ENCODE data around the gene TNXB.

Gene TNXB

DNA sequence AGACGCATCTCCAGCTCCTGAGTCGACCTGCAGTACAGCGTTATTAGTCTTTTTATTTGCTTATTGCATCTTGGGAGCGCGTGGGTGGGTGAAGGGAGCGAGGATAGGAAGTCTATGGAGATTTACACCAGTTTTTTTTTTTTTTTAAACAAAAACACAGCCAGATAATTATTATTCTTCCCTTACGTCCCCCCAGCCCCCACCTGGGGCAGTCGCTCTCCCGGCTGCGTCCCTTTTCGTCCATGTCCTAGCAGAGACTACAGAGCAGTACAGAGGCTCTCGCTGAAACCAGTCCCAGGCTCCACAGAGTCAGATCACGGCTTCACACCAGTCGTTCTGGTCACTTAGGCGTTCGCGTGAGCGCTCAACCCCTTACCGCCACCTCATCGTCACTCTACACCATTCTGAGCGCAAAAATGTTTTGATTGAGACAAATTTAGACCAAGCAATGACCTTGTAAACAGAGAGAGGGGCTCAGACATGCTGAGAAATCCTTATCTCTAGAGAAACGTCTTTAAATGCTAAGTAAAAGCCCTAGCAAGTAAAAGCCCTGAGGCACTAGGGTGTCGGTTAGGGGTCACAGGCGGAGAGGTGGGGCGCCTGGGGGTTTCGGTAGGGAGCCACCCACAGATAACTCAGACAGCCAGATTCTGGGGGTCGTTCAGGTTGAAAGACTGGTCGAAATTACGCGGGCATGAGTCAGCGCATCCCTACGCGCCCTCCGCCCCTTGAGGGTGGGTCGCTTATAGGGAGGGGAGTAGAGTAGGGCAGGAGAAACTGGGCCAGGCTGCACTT is 43.8 kb upstream of the TNXB start:
- H3K4me2 ChIP-seq (ENCODE audit: low read length): peak overlapping the region; percentile 88

DNA sequence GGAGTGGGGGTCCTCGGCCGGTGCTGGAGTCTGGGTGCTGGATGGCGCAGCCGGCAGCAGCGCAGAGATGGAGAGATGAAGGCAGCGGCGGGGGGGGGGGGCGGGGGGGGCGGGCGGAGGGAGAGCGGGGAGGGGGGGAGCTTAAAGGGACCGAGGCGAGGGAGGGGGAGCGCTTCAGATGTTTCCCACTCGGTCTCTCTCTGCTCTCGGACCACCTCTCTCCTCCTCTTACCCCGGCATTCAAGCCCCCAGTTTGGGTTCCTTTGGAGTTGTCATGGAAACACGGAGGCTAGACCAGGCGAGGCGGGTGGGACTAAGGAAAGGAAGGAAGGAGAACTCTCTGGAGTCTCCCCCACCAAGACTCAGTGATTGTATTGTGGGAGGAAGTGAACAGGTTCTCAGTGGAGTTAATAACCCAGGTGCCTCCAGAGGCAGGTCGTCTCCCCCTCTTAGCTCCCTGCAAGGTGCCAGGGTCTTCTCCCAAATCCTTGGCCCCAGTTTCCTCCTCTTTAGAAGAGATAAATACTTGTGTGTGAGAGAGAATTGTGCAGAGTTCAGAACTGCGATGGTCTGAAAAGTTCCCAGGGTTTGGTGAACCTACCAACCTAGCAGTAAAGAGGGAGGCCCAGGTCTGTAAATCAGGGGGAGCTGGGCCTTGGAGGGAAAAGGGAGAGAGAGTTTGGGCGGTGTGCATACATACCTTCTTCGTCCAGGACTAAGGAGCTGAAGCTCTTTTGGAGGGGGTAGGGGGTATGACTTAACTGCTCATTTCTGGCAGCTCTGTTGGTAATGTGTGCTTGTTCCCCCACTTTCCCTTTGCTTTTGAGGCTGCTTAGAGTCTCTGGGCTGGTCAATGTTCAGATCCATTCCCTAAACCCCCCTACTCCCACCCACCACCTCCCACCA is 43.0 kb upstream of the TNXB start, which contains the start of gene PRRT1:
PRRT1 (minus strand) TSS at position 77 of the 906 bp plus-strand sequence. CDS start 112 bp downstream, outside the sequence.
- Histone ChIP-seq H2AFZ (ENCODE audit: low read length) (no peak within 1 kb of the TSS), H3K9me3 (ENCODE audit: low read length) (no peaks in the 10 kb centered on the region), H3K79me2 (ENCODE audit: insufficient read depth, low read length) (no peaks in the 10 kb centered on the region), H3F3A (ENCODE audit: insufficient read depth, low read length) (0 out of 2 replicates have a peak, but pooled peaks cover 4% of the 10 kb centered on the region), H3K4me3 (ENCODE audit: low read depth, low read length, poor library complexity, severe bottlenecking) (no peak within 1 kb of the TSS), H3K9me2 (ENCODE audit: low read depth, low read length) (no peaks in the 10 kb centered on the region), H3K27me3 (ENCODE audit: insufficient read depth, low read length) (no peaks in the 10 kb centered on the region; the same call in 1 of the 2 replicates), H3K27ac (ENCODE audit: low read depth, low read length, poor library complexity, severe bottlenecking) (no peak within 1 kb of the TSS), H3K36me3 (ENCODE audit: insufficient read depth, low read length) (no peaks in the 10 kb centered on the region; the same call in 1 of the 2 replicates), H4K20me1 (ENCODE audit: insufficient read depth, low read length) (no peaks in the 10 kb centered on the region), H3K4me2 (ENCODE audit: low read length) (no peak within 1 kb of the TSS; the same call in 1 of the 2 replicates), H3K9ac (ENCODE audit: low read length) (no peak within 1 kb of the TSS), H3K4me1 (ENCODE audit: insufficient read depth, low read length, severe bottlenecking) (peaks cover 25% of the 10 kb centered on the region)
- TF ChIP-seq EZH2 (IDR thresholded peaks at IDR 0.05; ENCODE audit: borderline replicate concordance, low read length): no peak
- TF ChIP-seq, protein P1, sequence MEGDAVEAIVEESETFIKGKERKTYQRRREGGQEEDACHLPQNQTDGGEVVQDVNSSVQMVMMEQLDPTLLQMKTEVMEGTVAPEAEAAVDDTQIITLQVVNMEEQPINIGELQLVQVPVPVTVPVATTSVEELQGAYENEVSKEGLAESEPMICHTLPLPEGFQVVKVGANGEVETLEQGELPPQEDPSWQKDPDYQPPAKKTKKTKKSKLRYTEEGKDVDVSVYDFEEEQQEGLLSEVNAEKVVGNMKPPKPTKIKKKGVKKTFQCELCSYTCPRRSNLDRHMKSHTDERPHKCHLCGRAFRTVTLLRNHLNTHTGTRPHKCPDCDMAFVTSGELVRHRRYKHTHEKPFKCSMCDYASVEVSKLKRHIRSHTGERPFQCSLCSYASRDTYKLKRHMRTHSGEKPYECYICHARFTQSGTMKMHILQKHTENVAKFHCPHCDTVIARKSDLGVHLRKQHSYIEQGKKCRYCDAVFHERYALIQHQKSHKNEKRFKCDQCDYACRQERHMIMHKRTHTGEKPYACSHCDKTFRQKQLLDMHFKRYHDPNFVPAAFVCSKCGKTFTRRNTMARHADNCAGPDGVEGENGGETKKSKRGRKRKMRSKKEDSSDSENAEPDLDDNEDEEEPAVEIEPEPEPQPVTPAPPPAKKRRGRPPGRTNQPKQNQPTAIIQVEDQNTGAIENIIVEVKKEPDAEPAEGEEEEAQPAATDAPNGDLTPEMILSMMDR (IDR thresholded peaks at IDR 0.05; ENCODE audit: low read length): no peak

More for the DNA sequence above, 43.8 kb upstream of the TNXB start:
- no peaks in the 10 kb centered on the region for H3K79me2 ChIP-seq (ENCODE audit: insufficient read depth, low read length)
- H3K9me2 ChIP-seq (ENCODE audit: low read depth, low read length): no peaks in the 10 kb centered on the region
- peak overlapping the region; percentile 8; the same call in 1 of the 2 replicates for H3K9ac ChIP-seq (ENCODE audit: low read length)
- H4K20me1 ChIP-seq (ENCODE audit: insufficient read depth, low read length): no peaks in the 10 kb centered on the region
- H3K4me3 ChIP-seq (ENCODE audit: low read depth, low read length, poor library complexity, severe bottlenecking): peak overlapping the region; percentile 80
- H2AFZ ChIP-seq (ENCODE audit: low read length): no peak overlapping the region
- no peak for TF ChIP-seq EZH2 (IDR thresholded peaks at IDR 0.05; ENCODE audit: borderline replicate concordance, low read length)
- TF ChIP-seq, protein P1 (IDR thresholded peaks at IDR 0.05; ENCODE audit: low read length): no peak
- no peaks in the 10 kb centered on the region for H3K27me3 ChIP-seq (ENCODE audit: insufficient read depth, low read length)
- H3K4me1 ChIP-seq (ENCODE audit: insufficient read depth, low read length, severe bottlenecking): peaks cover 25% of the 10 kb centered on the region
- H3F3A ChIP-seq (ENCODE audit: insufficient read depth, low read length): 0 out of 2 replicates have a peak, but pooled peaks cover 4% of the 10 kb centered on the region
- H3K9me3 ChIP-seq (ENCODE audit: low read length): no peaks in the 10 kb centered on the region
- no peak overlapping the region for H3K27ac ChIP-seq (ENCODE audit: low read depth, low read length, poor library complexity, severe bottlenecking)
- peaks cover 7% of the 10 kb centered on the region for H3K36me3 ChIP-seq (ENCODE audit: insufficient read depth, low read length)

DNA sequence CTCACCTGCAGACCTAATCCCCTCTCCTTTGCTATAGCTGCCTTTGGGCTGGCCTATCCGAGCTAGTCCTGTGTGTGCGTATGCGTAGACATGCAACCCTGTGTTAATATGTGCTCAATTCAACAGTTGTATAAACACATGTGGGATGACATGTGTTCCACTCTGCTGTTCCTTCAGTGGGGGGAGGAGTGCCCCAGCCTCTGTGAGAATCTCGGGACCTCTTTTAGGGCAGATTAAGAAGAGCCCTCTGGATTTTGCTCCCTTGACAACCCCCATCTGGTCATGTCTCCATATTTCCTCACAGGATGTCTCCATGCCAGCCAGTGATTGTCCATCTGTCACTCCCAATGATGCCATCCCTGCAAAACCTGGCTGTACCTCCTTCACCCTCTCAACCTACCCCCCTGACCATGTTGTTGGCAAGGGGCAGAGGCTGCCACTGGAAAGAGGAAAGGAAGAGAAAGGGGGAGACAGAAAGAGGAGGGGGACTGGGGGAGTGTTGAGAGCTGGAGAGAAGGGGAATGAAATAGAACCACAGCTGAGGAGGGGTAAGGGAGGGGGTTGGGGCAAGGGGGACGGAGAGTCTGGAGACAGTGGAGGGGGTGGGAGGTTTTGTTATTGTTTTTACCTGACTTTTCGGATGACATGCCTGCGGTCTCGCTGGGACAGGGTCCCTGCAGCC is 42.2 kb upstream of the TNXB start:
- Histone ChIP-seq H2AFZ (ENCODE audit: low read length) (no peak overlapping the region), H3K9ac (ENCODE audit: low read length) (no peak overlapping the region), H3K4me3 (ENCODE audit: low read depth, low read length, poor library complexity, severe bottlenecking) (no peak overlapping the region), H4K20me1 (ENCODE audit: insufficient read depth, low read length) (no peaks in the 10 kb centered on the region), H3K27ac (ENCODE audit: low read depth, low read length, poor library complexity, severe bottlenecking) (no peak overlapping the region), H3K27me3 (ENCODE audit: insufficient read depth, low read length) (no peaks in the 10 kb centered on the region; the same call in 1 of the 2 replicates), H3K4me1 (ENCODE audit: insufficient read depth, low read length, severe bottlenecking) (peaks cover 25% of the 10 kb centered on the region), H3K79me2 (ENCODE audit: insufficient read depth, low read length) (no peaks in the 10 kb centered on the region), H3K9me2 (ENCODE audit: low read depth, low read length) (no peaks in the 10 kb centered on the region), H3F3A (ENCODE audit: insufficient read depth, low read length) (0 out of 2 replicates have a peak, but pooled peaks cover 4% of the 10 kb centered on the region), H3K9me3 (ENCODE audit: low read length) (no peaks in the 10 kb centered on the region), H3K4me2 (ENCODE audit: low read length) (no peak overlapping the region), H3K36me3 (ENCODE audit: insufficient read depth, low read length) (no peaks in the 10 kb centered on the region; the same call in 1 of the 2 replicates)
- TF ChIP-seq EZH2 (IDR thresholded peaks at IDR 0.05; ENCODE audit: borderline replicate concordance, low read length): no peak
- TF ChIP-seq, protein P1 (IDR thresholded peaks at IDR 0.05; ENCODE audit: low read length): no peak
